Peyer's patch (tissue), 4 donors: Measurements from ENCODE around the gene GRK2.

ENCODE experiments used
- CTCF ChIP-seq, 6 experiments: fragments of 450-650 bp in 4 of 6; fragments of 200-600 bp in 2 of 6; sonication (generic) in 1 of 6; IDR thresholded peaks; one replicate each; pipeline ENCODE4 v1.5.1; 2017 to 2019; ENCODE audit warnings: antibody characterized with exemption in 6 of 6, mild to moderate bottlenecking in 3 of 6, moderate library complexity in 1 of 6
- POLR2A ChIP-seq, 2 donors: fragments of 450-650 bp; IDR thresholded peaks; one replicate each; pipeline ENCODE4 v1.5.1; 2017; ENCODE audit warnings: antibody characterized with exemption in 2 of 2, mild to moderate bottlenecking in 2 of 2, moderate library complexity in 2 of 2

- no peak for TF ChIP-seq POLR2A (IDR thresholded peaks at IDR 0.05)
- TF ChIP-seq CTCF (IDR thresholded peaks at IDR 0.05): no peak
Observed at GRCh38 chr11:67291481-67292381, 25.5 kb downstream of the GRK2 start.
